H1 (cell line): ENCODE data around the gene SPDYE2B. TPM values are rescaled to one million over a fixed set of nuclear protein-coding genes. Genes with fewer than 3 reads are reported as not detected.
"Not testable (repeated sequence)": the region's sequence is repeated elsewhere in the genome, so short reads cannot be mapped to it uniquely, and the experiment has no call there.

Experiments
- CTCF ChIA-PET: fragments of 300-600 bp; sonication (Branson Sonifier 250); formaldehyde crosslinking; loops from one replicate; lab custom pipeline; 2021; ENCODE audit not compliant: partially characterized antibody; lab: Charles Lee
- POLR2A ChIA-PET: fragments of 300-600 bp; sonication (Branson Sonifier 250); formaldehyde crosslinking; loops from one replicate; lab custom pipeline; 2021; ENCODE audit warnings: inconsistent platforms; ENCODE audit not compliant: partially characterized antibody; lab: Charles Lee
- DNase-seq, 2 experiments: peaks; one replicate each; pipeline versions ENCODE4 v3.0.0 to v3.0.0-alpha.2; 2010 to 2022; ENCODE audit warnings: low spot score in 2 of 2, low read depth in 1 of 2, mixed read lengths in 1 of 2
- FAIRE-seq: peaks from 2 replicates; lab custom pipeline; 2011; peaks lifted over from hg19 to GRCh38; lab: Jason Lieb, UNC
- H2AFZ ChIP-seq: 2 replicates; pipeline ENCODE4 v1.8.1; 2012; ENCODE audit warnings: low read length, inconsistent platforms
- H2AK5ac ChIP-seq: 2 replicates; pipeline ENCODE4 v1.6.1; 2013; ENCODE audit warnings: low read depth, low read length
- H2BK120ac ChIP-seq: replicated peaks from 2 replicates; pipeline ENCODE3; 2013; ENCODE audit warnings: low read depth, low read length, inconsistent platforms
- H2BK12ac ChIP-seq: 2 replicates; pipeline ENCODE4 v1.6.1; 2013; ENCODE audit warnings: low read depth, low read length
- H2BK15ac ChIP-seq: 2 replicates; pipeline ENCODE4 v1.6.1; 2013; ENCODE audit warnings: low read length
- H2BK20ac ChIP-seq: 2 replicates; pipeline ENCODE4 v1.6.1; 2013; ENCODE audit warnings: low read length
- H2BK5ac ChIP-seq: 2 replicates; pipeline ENCODE4 v1.6.1; 2013; ENCODE audit warnings: low read depth, low read length
- H3K14ac ChIP-seq: 2 replicates; pipeline ENCODE4 v1.6.1; 2013; ENCODE audit warnings: inconsistent platforms; ENCODE audit not compliant: insufficient read length
- H3K18ac ChIP-seq: 2 replicates; pipeline ENCODE4 v1.6.1; 2013; ENCODE audit warnings: low read length; ENCODE audit errors: extremely low read depth
- H3K23ac ChIP-seq: 2 replicates; pipeline ENCODE4 v1.6.1; 2013; ENCODE audit warnings: inconsistent platforms; ENCODE audit not compliant: insufficient read length
- H3K23me2 ChIP-seq: 2 replicates; pipeline ENCODE4 v1.6.1; 2013; ENCODE audit warnings: low read depth, low read length
- H3K27ac ChIP-seq: 2 replicates; pipeline ENCODE4 v1.6.1; 2011; ENCODE audit warnings: low read depth, low read length, inconsistent platforms
- H3K27me3 ChIP-seq, 4 experiments: replicated peaks in 1 of 4; 1 replicate in 1 of 4; 2 replicates in 3 of 4; pipeline versions ENCODE4 v1.6.1 to v1.8.1; 2011 to 2013; ENCODE audit warnings: low read length in 3 of 4, mild to moderate bottlenecking in 3 of 4, inconsistent platforms in 2 of 4, mixed read lengths in 2 of 4, moderate library complexity in 1 of 4; ENCODE audit not compliant: control insufficient read depth in 3 of 4, insufficient read depth in 3 of 4; ENCODE audit errors: extremely low read depth in 1 of 4
- H3K36me3 ChIP-seq, 4 experiments: 2 replicates each; pipeline versions ENCODE4 v1.6.1 to v1.8.1; 2011 to 2013; ENCODE audit warnings: mild to moderate bottlenecking in 4 of 4, low read length in 3 of 4, moderate library complexity in 2 of 4, control low read depth in 1 of 4, inconsistent platforms in 1 of 4; ENCODE audit not compliant: insufficient read depth in 4 of 4, control insufficient read depth in 2 of 4
- H3K4ac ChIP-seq: replicated peaks from 2 replicates; pipeline ENCODE3; 2013; ENCODE audit warnings: low read length, low read depth, mixed read lengths, inconsistent platforms; ENCODE audit not compliant: insufficient read length
- H3K4me1 ChIP-seq, 4 experiments: replicated peaks in 1 of 4; 1 replicate in 1 of 4; 2 replicates in 3 of 4; pipeline versions ENCODE4 v1.6.1 to v1.8.1; 2011 to 2013; ENCODE audit warnings: low read length in 3 of 4, inconsistent platforms in 2 of 4, mixed read lengths in 1 of 4; ENCODE audit not compliant: insufficient read depth in 4 of 4, control insufficient read depth in 3 of 4
- H3K4me2 ChIP-seq, 2 experiments: 2 replicates each; pipeline versions ENCODE4 v1.6.1 to v1.8.1; 2011 to 2013; ENCODE audit warnings: low read depth in 2 of 2, low read length in 2 of 2, control low read depth in 1 of 2, inconsistent platforms in 1 of 2, mild to moderate bottlenecking in 1 of 2; ENCODE audit not compliant: insufficient read depth in 1 of 2
- H3K4me3 ChIP-seq, 4 experiments: fragments of 200-600, 300-600 bp in 1 of 4; sonication (generic), shearing (Covaris generic), sonication (Bioruptor Twin) in 1 of 4; 2 replicates each; pipeline versions ENCODE4 v1.5.1 to v1.8.1; 2011 to 2016; ENCODE audit warnings: low read length in 4 of 4, low read depth in 3 of 4, control low read depth in 2 of 4, inconsistent platforms in 2 of 4, mild to moderate bottlenecking in 2 of 4, mixed read lengths in 1 of 4, moderate library complexity in 1 of 4; ENCODE audit not compliant: insufficient read depth in 2 of 4; ENCODE audit errors: extremely low read depth in 1 of 4
- H3K56ac ChIP-seq: replicated peaks from 2 replicates; pipeline ENCODE3; 2013; ENCODE audit warnings: low read depth, mild to moderate bottlenecking, mixed read lengths, low read length, inconsistent platforms; ENCODE audit not compliant: insufficient read length
- H3K79me1 ChIP-seq: 2 replicates; pipeline ENCODE4 v1.6.1; 2013; ENCODE audit warnings: low read depth, low read length, control low read depth
- H3K79me2 ChIP-seq, 2 experiments: 2 replicates each; pipeline versions ENCODE4 v1.6.1 to v1.8.1; 2012 to 2013; ENCODE audit warnings: low read length in 2 of 2, mild to moderate bottlenecking in 2 of 2, inconsistent platforms in 1 of 2; ENCODE audit not compliant: insufficient read depth in 2 of 2, control insufficient read depth in 1 of 2
- H3K9ac ChIP-seq, 4 experiments: replicated peaks in 1 of 4; 1 replicate in 1 of 4; 2 replicates in 3 of 4; pipeline versions ENCODE4 v1.6.1 to v1.8.1; 2011 to 2013; ENCODE audit warnings: low read depth in 3 of 4, low read length in 3 of 4, control low read depth in 2 of 4, mild to moderate bottlenecking in 2 of 4, moderate library complexity in 2 of 4, inconsistent platforms in 1 of 4; ENCODE audit errors: extremely low read depth in 1 of 4
- H3K9me3 ChIP-seq, 2 experiments: 2 replicates each; pipeline versions ENCODE4 v1.6.1 to v1.8.1; 2012 to 2013; ENCODE audit warnings: mild to moderate bottlenecking in 2 of 2, moderate library complexity in 2 of 2, control low read depth in 1 of 2, inconsistent platforms in 1 of 2, low read depth in 1 of 2, low read length in 1 of 2, mixed read lengths in 1 of 2; ENCODE audit not compliant: insufficient read depth in 2 of 2
- H4K20me1 ChIP-seq, 2 experiments: replicated peaks in 1 of 2; 2 replicates each; pipeline versions ENCODE3 to v1.8.1; 2011 to 2013; ENCODE audit warnings: inconsistent platforms in 2 of 2, low read length in 2 of 2, mild to moderate bottlenecking in 1 of 2; ENCODE audit not compliant: insufficient read depth in 2 of 2, control insufficient read depth in 1 of 2
- H4K5ac ChIP-seq: 2 replicates; pipeline ENCODE4 v1.6.1; 2013; ENCODE audit warnings: low read length, low read depth, mixed read lengths, inconsistent platforms; ENCODE audit not compliant: insufficient read length
- H4K8ac ChIP-seq: 2 replicates; pipeline ENCODE4 v1.8.0; 2013; ENCODE audit warnings: mild to moderate bottlenecking, moderate library complexity, low read length, inconsistent platforms; ENCODE audit not compliant: insufficient read depth; ENCODE audit errors: extremely low read depth
- H4K91ac ChIP-seq: replicated peaks from 2 replicates; pipeline ENCODE3; 2013; ENCODE audit warnings: low read length, mixed read lengths, inconsistent platforms; ENCODE audit not compliant: insufficient read length
- WGBS, 2 experiments: shearing (Covaris generic) in 1 of 2; methylation state at CpG; one replicate each; pipeline versions ENCODE4 v1.1.6 to v1.1.7; 2013 to 2015; ENCODE audit warnings: low lambda C conversion rate in 2 of 2, mixed read lengths in 2 of 2, inconsistent platforms in 1 of 2, low coverage in 1 of 2, missing lambda C conversion rate in 1 of 2; ENCODE audit not compliant: insufficient replicate concordance in 2 of 2, insufficient coverage in 1 of 2, insufficient read length in 1 of 2; ENCODE audit errors: extremely low coverage in 1 of 2, missing lambda C conversion rate in 1 of 2; 5-methylcytosine and 5-hydroxymethylcytosine counted together
- long read RNA-seq, 2 experiments: library from RNA in 1 of 2; library from capped mRNA in 1 of 2; stranded (forward); transcript quantifications; one replicate each; pipeline ENCODE4 v2.0.0, GENCODE V29; 2021; ENCODE audit warnings: inconsistent platforms in 1 of 2
- polyA minus RNA-seq, 3 experiments: library from RNA; depleted of rRNA, polyadenylated mRNA; stranded (reverse); fragments of >200 nt; gene quantifications; 1 replicate in 2 of 3; 2 replicates in 1 of 3; pipeline ENCODE4 v1.2.3, GENCODE V29; 2011
- polyA plus RNA-seq, 7 experiments: library from polyadenylated mRNA; depleted of rRNA in 3 of 7; stranded (reverse) in 5 of 7; unstranded in 2 of 7; fragments of >200 nt in 5 of 7; fragments of 200-250 nt in 2 of 7; gene quantifications; 1 replicate in 5 of 7; 2 replicates in 1 of 7; 4 replicates in 1 of 7; pipeline versions ENCODE4 v1.2.1 to v1.2.3, GENCODE V29; 2011 to 2013; ENCODE audit warnings: missing spikeins in 2 of 7, mixed read lengths in 2 of 7
- total RNA-seq: library from RNA; stranded (reverse); fragmentation: NEBNext Ultra II Directional; extraction: Animal tissue kit (Norgen Biotek cat#: 25700); gene quantifications from 2 replicates; pipeline ENCODE4 v1.2.1, GENCODE V29; 2021

The SPDYE2B gene
- not detected in 2 replicates for total RNA-seq
- polyA plus RNA-seq (2011; rRNA removed) = not detected in 2 replicates
- 0.09 TPM for polyA plus RNA-seq (2011; cell fraction: cytosol; rRNA removed)
- polyA plus RNA-seq (2011; cell fraction: nucleus; rRNA removed) = not detected
- polyA plus RNA-seq (2012, experiment 1 of 2) = 0.48 to 0.76 TPM (median 0.62 TPM) in 4 replicates
- polyA plus RNA-seq (2012, experiment 2 of 2) = not detected
- not detected for polyA plus RNA-seq (2013, experiment 1 of 2)
- polyA plus RNA-seq (2013, experiment 2 of 2) = not detected
- polyA minus RNA-seq (2011; rRNA and poly(A)+ RNA removed) = not detected in 2 replicates
- polyA minus RNA-seq (2011; cell fraction: cytosol; rRNA and poly(A)+ RNA removed) = not detected
- polyA minus RNA-seq (2011; cell fraction: nucleus; rRNA and poly(A)+ RNA removed) = not detected
- long read RNA-seq, experiment 1 = 0 reads
- long read RNA-seq, experiment 2 = 0 reads

DNA sequence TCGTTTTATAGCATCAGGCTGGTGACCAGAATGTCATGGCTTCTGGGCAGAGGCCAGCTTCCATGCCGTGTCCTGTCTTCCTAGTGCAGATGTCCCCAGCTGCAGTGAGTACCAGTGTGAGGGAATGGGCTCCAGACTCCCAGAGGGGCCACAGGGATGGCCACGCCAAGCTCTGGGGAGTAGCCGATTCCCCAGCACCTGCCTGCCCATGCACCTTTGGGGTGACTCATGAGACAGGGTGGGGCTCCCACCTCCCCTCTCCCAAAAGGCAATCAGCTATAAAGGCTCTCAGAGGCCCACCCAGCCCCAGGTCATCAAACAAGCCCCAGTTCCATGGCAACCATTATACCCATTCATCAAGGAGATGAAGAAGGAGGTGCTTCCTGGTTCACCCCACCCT lies at the start of gene SPDYE2B:
TSS of gene SPDYE2B (plus strand) at position 396 of the 400 bp plus-strand sequence. CDS start 2,030 bp downstream, outside the sequence.
- H2BK5ac ChIP-seq, H3K36me3 ChIP-seq, H3K27me3 ChIP-seq, FAIRE-seq, H3K14ac ChIP-seq, H4K5ac ChIP-seq, H2BK15ac ChIP-seq, DNase-seq, H3K79me2 ChIP-seq, H3K4me3 ChIP-seq, H3K4ac ChIP-seq, H2BK120ac ChIP-seq, H3K4me2 ChIP-seq, CTCF ChIA-PET, H3K9me3 ChIP-seq, H2AK5ac ChIP-seq, H2BK12ac ChIP-seq, H4K8ac ChIP-seq, H3K23ac ChIP-seq, H4K20me1 ChIP-seq, H3K18ac ChIP-seq, H3K9ac ChIP-seq, H3K23me2 ChIP-seq, H4K91ac ChIP-seq, H3K4me1 ChIP-seq, H2BK20ac ChIP-seq, H3K56ac ChIP-seq, H2AFZ ChIP-seq, H3K27ac ChIP-seq, POLR2A ChIA-PET, H3K79me1 ChIP-seq: not testable (repeated sequence)
- WGBS, 2 experiments = no CpG with 5 or more reads among the region's 4 CpGs

DNA sequence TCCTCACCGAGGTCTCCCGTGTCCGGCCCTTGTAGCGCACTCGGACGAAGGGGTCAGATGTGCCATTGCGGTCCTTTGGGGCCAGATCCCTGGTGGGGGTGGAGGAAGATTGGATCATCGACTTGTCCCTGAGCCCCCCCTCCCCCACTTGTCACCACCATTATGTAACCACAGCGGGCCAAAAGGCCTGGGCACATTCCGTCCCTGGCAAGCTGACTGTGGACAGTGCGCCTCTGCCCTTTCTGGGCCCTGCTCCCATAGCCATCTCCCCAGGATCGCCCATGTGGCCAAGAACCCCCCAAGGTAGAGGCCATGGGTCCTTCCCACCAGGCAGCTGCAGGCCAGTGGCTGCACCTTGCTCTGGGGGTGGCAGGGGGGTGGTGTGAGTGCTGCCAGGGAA lies 47.8 kb upstream of the SPDYE2B start:
- H3K27me3 ChIP-seq, H4K8ac ChIP-seq, H3K23me2 ChIP-seq, H3K79me1 ChIP-seq, H4K91ac ChIP-seq, H3K9me3 ChIP-seq, H3K36me3 ChIP-seq, H2BK5ac ChIP-seq, CTCF ChIA-PET, H3K4ac ChIP-seq, H3K14ac ChIP-seq, H2AFZ ChIP-seq, H2BK12ac ChIP-seq, H3K27ac ChIP-seq, FAIRE-seq, H2BK20ac ChIP-seq, POLR2A ChIA-PET, H2BK15ac ChIP-seq, H2BK120ac ChIP-seq, DNase-seq, H3K4me2 ChIP-seq, H3K4me1 ChIP-seq, H3K4me3 ChIP-seq, H3K18ac ChIP-seq, H2AK5ac ChIP-seq, H3K23ac ChIP-seq, H3K79me2 ChIP-seq, H3K9ac ChIP-seq, H4K20me1 ChIP-seq, H4K5ac ChIP-seq, H3K56ac ChIP-seq: not testable (repeated sequence)
- WGBS, 2 experiments = no CpG with 5 or more reads among the region's 12 CpGs
